HG02938 (cell line): ENCODE data around the gene DNAAF9.

Source experiments
- ATAC-seq: cut with Tn5 transposase; IDR thresholded peaks from one replicate; pipeline ENCODE4 v1.9.1; 2021; ENCODE audit warnings: mild to moderate bottlenecking, moderate library complexity; ENCODE audit not compliant: unreplicated experiment

The DNAAF9 gene

GRCh38 chr20:3412600-3413392, 5.3 kb upstream of the DNAAF9 start:
- ATAC-seq: no peak

- ATAC-seq: no peak
Measured at GRCh38 chr20:3410464-3410863, 3.0 kb upstream of the DNAAF9 start.

DNA sequence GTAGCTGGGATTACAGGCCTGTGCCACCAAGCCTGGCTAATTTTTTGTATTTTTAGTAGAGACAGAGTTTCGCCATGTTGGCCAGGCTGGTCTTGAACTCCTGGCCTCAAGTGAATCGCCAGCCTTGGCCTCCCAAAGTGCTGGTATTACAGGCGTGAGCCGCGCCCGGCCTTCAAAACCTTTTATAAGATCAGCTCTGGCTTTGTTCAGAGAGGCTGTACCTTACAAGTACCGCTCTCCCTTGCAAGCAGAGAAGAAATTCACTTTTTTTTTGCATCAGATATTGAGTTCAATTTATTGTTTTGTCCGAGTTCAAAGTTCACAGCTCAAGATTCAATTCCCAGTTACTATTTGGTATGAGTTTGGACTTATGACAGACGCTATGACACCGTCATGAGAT, 1.9 kb upstream of the DNAAF9 start:
- ATAC-seq: no peak

- ATAC-seq: no peak
Measured at GRCh38 chr20:3407771-3408637, 535 bp upstream of the DNAAF9 start.

DNA sequence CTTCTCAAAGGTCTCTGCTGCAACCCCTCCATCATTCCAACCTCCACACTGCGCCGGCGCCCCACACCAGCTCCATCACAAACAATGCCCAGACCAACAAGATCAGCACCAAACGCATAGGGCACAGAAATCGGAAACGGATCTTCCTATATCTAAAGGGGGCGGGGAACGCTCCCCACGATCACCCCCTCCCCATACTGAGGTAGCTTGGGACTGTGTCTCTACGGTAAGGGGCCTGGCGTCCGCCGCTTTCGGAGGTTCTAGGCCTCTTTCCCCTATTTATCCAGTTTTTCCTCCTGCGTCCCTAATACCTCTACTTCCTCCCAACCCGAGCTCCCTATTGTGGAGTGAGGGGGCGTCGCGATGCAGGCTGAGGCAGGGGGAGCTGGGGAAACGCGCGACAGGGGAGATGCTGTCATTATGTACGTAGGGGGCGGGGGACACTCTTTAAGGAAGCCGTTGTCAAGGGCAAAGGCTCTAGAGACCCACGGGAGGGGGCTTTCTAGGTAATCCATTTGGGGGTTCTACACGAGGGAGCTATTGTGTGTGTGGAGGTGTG, 909 bp downstream of the DNAAF9 start:
- no peak for ATAC-seq

DNA sequence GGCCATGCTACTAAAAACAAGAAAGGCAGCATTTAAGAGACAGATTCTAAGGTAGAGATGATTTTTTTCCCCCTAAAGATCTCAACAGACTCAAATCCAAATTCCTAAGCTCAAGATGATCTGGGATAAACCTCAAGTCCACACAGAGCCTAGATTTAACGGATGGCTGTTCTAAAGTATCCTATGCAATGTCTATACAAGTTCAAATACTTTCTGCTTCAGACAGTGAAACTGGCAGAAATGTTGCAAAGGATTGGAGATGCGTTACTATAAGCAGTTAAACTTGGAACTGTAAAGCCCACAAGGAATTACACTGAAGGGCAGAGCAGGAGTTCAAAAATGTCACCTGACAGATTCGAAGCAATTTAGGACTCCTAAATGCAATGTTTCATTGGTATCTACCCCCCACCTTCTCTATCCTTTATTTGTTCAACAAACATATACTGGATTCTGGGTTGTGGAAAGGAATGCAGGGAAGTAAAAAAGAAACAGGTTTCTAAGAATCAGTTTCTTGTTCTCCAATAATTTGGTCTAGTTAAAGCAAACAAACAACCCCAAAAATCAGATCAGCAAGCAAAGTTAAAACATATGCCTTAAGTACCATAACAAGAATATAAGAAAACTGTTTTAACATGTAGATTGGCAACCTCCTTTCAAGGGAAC, 1.6 kb downstream of the DNAAF9 start:
- no peak for ATAC-seq

GRCh38 chr20:3405139-3405538, 2.3 kb downstream of the DNAAF9 start:
- ATAC-seq: no peak

DNA sequence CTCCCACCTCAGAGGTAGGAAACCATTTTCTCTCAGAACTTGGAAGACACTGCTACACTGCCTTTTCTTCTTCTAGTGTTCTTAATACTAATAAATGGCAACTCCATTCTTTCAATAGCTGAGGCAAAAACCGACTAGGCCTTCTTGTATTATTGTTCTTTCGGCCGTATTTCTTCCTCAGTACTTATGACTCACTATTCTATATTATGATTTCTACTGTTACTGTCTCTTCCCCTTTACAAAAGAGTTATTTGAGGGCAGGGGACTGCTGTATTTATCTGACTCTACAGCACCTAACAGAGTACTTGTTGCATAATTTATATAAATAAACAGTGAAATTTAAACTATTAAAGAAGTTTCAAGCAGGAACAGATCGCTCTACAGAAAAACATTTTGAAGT, 3.1 kb downstream of the DNAAF9 start:
- no peak for ATAC-seq

DNA sequence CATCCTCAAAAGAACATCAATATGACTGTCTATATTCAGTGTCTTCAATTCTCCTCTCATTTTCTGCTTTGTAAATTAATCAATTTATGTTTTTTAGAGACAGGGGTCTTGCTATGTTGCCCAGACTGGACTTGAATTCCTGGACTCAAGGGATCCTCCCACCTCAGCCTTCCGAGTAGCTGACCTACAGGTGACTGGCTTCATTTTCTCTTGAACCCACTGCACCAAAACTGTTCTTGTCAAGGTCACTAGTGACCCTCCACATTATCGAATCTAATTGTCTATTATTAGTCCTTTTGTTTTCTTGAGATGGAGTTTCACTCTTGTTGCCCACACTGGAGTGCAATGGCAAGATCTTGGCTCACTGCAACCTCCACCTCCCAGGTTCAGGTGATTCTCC, 3.7 kb downstream of the DNAAF9 start:
- no peak for ATAC-seq

GRCh38 chr20:3402453-3402852, 5.0 kb downstream of the DNAAF9 start:
- no peak for ATAC-seq

DNA sequence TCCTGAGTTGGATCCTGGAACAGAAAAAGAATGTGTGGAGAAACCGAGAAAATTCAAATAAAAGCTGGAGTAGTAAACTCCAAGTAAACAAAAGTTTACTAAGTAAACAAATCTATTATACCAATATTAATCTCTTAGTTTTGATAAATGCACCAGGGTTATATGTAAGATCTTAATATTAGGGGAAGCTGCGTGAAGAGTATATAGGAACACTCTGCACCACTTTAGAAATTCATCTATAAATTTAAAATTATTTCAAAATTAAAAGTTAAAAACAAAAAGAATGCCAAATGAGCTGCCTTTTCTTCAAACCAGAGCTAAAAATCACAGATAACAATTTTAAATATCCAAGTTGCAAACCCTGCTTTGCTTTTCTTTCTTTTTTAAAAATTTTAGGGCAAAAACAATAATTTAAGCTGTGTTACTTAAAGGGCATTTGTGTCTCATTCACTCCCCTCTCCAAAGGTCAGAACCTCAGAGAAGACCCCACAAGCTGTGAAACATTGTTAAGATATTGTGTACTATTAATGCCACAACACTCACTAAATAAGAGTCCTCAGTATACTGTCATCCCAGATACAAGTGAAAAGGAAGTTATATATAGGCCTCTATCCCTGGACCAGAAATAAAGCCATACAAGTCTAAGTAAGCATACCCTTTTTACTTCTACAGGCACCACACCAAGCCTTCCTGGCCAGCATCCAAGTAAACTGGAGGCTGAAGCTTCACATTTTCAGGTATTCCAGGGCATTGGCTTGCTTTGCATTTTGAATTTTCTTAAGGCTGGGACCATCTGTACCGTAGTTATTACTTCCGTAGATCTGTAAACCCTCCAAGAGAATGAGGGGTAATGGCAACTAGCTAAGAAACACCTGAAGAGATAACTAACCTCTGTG, 7.0 kb downstream of the DNAAF9 start:
- ATAC-seq: no peak

- no peak for ATAC-seq
Measured at GRCh38 chr20:3398681-3399252, 8.7 kb downstream of the DNAAF9 start.

GRCh38 chr20:3396492-3396891, 11.0 kb downstream of the DNAAF9 start:
- no peak for ATAC-seq

- ATAC-seq: no peak
Measured at GRCh38 chr20:3392756-3393155, 14.7 kb downstream of the DNAAF9 start.

DNA sequence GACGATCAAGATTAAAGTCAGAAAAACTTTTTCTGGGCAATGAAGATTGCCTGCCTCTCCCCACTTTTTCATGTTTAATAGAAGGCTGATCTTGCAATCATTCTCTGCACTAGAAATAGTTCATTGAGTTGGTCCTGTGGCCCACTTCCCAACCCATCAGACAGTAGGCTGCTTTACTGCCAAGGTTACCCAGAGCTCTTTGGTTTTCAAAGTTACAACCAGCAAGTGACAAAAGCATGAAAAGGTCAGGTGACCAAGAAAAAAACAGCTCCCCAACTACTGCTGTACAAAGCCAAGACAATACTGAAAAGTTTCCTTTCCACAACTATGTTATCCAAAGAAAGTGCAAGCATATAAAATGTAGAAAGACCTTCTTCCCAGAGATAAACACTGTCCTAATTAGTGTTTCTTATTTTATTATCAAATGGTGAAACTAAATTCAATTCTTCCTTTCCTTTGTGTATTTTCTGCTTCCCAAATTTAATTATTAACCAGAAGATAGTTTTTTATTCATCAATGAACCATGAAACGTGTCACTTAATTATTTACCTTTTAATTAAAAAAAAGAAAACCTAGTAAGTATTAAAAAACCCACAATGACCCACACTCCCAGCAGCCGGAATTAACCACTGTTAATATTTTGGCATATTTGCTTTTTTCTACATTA, 16.6 kb downstream of the DNAAF9 start:
- ATAC-seq: no peak

DNA sequence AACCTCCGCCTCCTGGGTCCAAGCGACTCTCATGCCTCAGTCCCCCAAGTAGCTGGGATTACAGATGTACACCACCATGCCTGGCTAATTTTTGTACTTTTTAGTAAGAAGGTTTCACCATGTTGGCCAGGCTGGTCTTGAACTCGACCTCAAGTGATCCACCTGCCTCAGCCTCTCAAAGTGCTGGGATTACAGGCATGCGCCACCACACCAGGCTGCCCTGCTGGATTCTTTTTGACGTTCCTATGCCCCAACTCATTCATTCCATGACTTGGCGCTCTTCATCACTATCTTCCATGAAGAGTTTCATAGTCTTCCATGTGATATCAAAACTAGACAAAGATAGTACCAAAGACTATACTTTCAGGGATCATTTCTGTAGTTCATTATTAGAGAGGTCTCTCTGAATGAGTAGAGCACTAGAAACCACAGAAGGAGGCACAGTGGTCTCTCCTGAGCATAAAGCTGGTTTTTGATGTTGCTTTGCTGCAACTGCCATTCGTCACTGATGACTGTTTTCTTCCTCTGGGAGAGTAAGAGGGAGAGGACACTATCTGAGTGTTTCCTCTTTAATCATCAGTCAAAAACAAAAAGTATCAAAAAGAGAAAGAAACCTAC, 23.5 kb downstream of the DNAAF9 start:
- ATAC-seq: no peak

DNA sequence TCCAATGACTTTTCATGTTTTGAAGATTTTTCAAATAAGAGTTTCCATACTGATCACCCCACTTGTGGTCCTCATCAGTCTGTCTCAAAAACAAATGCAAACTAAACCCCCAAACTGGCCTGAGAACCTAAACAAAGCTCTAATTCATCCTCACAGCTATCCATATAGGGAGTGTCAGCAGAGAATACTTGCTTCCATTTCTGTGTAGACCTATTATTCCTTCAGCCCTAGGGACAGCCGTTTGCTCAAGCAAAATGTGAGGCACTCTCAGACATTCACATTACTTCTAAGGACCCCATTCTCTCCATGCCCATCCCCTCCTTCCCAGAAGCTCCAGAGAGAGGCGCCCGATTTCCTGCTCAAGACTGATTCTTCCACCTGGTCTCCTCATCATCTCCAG, 24.6 kb downstream of the DNAAF9 start:
- no peak for ATAC-seq

DNA sequence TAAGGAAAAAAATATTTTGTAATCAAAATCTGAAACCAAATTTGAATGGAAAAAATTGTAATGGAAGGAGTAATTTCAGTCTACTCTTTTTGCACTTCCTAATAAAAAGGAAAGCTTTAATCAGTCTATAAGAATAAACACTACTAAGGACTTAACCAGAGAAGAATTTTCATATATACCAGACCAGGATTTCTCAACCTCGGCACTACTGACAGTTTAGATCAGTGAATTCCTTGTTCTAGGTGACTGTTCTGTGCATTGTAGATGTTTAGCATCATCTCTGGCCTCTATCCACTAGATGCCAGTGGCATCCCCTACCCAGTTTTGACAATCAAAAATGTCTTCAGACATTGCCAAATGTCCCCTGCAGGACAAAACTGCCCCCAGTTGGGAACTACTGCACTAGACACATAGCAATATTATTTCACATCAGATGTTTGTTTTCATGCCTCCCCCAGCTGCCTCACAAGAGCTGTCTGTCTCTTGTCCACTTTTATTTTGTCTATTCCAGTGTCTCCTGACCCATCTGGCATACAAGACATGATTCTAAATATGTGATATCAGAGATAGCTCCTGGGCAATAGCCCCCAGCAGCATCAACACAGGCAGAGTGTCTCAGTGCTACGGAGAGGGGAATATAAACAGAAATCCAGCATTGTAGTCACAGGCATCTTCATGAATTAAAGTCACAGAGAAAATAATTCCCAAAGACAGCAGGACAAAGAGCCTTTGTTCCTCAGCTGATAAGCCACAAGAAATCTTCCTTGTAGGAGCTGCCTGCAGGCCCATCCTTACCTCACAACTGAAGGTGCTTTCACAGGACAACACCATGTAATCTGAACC, 27.0 kb downstream of the DNAAF9 start:
- no peak for ATAC-seq
